Testis (tissue), 3 donors: Measurements from ENCODE around the gene KLF13. TPM values are rescaled to one million over a fixed set of nuclear protein-coding genes. Genes with fewer than 3 reads are reported as not detected.
A peak's percentile ranks its signal among the peaks of the same experiment; 100 is the strongest.

ENCODE experiments used
- DNase-seq: peaks from one replicate; pipeline ENCODE4 v3.0.0-alpha.2; 2019
- H3K27ac ChIP-seq, 2 donors: fragments of 200-600 bp; sonication (generic); one replicate each; pipeline ENCODE4 v1.5.1; 2019
- H3K27me3 ChIP-seq: fragments of 200-600 bp; sonication (generic); one replicate; pipeline ENCODE4 v1.5.1; 2019
- H3K36me3 ChIP-seq: fragments of 200-600 bp; sonication (generic); one replicate; pipeline ENCODE4 v1.5.1; 2017; ENCODE audit warnings: low read depth; ENCODE audit errors: missing control alignments
- H3K4me1 ChIP-seq: fragments of 200-600 bp; sonication (generic); one replicate; pipeline ENCODE4 v1.5.1; 2019
- H3K4me3 ChIP-seq, 2 donors: fragments of 200-600 bp; sonication (generic); one replicate each; pipeline ENCODE4 v1.5.1; 2017 to 2019
- H3K9me3 ChIP-seq: fragments of 200-600 bp; sonication (generic); one replicate; pipeline ENCODE4 v1.5.1; 2017
- CTCF ChIP-seq, 3 experiments: fragments of 450-650 bp in 2 of 3; fragments of 200-600 bp in 1 of 3; sonication (generic) in 1 of 3; IDR thresholded peaks; one replicate each; pipeline ENCODE4 v1.5.1; 2016 to 2019; ENCODE audit warnings: antibody characterized with exemption in 3 of 3, mild to moderate bottlenecking in 2 of 3, moderate library complexity in 1 of 3
- POLR2A ChIP-seq: fragments of 450-650 bp; IDR thresholded peaks from one replicate; pipeline ENCODE4 v1.6.1; 2017; ENCODE audit warnings: antibody characterized with exemption, mild to moderate bottlenecking, moderate library complexity
- WGBS, 2 donors: methylation state at CpG; one replicate each; pipeline ENCODE4 v1.1.5; 2018; 5-methylcytosine and 5-hydroxymethylcytosine counted together
- intact Hi-C: fragments of 100-400 bp; cut with DNase I; formaldehyde crosslinking; loops from one replicate; pipeline ENCODE4 v1.15.1; 2023; ENCODE audit warnings: low total_unique reads
- polyA plus RNA-seq: library from polyadenylated mRNA; stranded (reverse); fragments of 350-450 nt; fragmentation: Illumina TruSeq; extraction: RNeasy Lipid Tissue Mini Kit (QIAGEN cat#74804); gene quantifications from one replicate; pipeline ENCODE4 v1.2.3, GENCODE V29; 2014; ENCODE audit warnings: low read depth, low replicate concordance; ENCODE audit not compliant: insufficient read depth
- total RNA-seq, 2 donors: library from RNA; depleted of rRNA; stranded (reverse); fragments of >200 nt; gene quantifications; one replicate each; pipeline ENCODE4 v1.2.3, GENCODE V29; 2016

The KLF13 gene
- total and polyA plus RNA-seq, 3 donors from 2014 or later: 41.9 to 61.7 (median 45.7) TPM

DNA sequence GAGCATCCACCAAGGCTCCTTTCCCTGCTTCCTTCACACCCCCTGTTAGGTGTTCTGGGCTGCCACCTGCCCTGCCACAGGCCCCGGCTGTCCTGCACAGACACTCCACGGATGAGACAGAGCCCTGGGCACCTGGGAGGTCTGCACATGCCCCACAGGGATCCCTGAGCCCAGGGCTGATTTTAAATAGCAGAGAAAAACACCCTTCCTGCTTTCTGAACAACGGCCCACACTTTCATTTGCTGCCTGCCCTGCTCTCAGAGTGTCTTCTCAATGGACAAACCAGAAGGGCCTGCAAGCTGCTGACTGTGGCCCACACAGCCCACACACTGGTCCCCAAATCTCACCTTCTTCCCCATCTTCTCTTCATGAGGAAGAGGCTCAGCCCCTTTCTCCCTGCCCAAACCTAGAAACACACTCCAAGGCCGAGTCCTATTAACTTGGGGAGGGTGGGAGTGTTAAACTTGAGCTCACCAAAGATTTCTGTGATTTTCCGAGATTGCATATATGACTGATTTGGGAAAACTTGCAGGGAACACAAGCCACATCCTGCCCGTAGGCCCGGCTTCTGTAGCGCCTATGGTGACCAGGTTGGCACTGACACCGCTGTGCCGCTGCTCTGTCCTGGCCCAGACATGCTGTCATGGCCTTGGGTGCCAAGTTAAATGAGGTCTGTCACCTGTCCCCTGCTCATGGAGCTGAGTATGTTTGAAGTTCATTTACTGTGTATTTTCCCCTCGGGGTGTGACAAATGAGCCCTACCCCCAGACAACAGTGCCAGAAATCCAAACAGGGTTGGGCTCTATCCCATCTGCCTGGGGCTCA is 47.2 kb upstream of the KLF13 start:
- Histone ChIP-seq H3K4me3 (no peak overlapping the region), H3K36me3 (no peaks in the 10 kb centered on the region), H3K9me3 (no peaks in the 10 kb centered on the region), H3K4me1 (no peaks in the 10 kb centered on the region), H3K27me3 (no peaks in the 10 kb centered on the region), H3K27ac (no peak overlapping the region)
- intact Hi-C loops: no loop called here
- TF ChIP-seq POLR2A (no peak), CTCF (IDR thresholded peaks at IDR 0.05) (no peak)
- DNase-seq: peak; percentile 19
- 69 to 75% methylated on average over 8 to 11 of the region's 11 CpGs for WGBS, 2 donors

GRCh38 chr15:31280046-31280830 is 46.4 kb upstream of the KLF13 start:
- Histone ChIP-seq H3K4me3 (no peak overlapping the region), H3K9me3 (no peaks in the 10 kb centered on the region), H3K27me3 (no peaks in the 10 kb centered on the region), H3K36me3 (no peaks in the 10 kb centered on the region), H3K4me1 (no peaks in the 10 kb centered on the region), H3K27ac (no peak overlapping the region)
- intact Hi-C loops: no loop called here
- TF ChIP-seq CTCF (IDR thresholded peaks at IDR 0.05) (no peak), POLR2A (no peak)
- DNase-seq: peak; percentile 92
- WGBS, 2 donors: 64 to 73% methylated on average over 12 to 16 of the region's 16 CpGs

DNA sequence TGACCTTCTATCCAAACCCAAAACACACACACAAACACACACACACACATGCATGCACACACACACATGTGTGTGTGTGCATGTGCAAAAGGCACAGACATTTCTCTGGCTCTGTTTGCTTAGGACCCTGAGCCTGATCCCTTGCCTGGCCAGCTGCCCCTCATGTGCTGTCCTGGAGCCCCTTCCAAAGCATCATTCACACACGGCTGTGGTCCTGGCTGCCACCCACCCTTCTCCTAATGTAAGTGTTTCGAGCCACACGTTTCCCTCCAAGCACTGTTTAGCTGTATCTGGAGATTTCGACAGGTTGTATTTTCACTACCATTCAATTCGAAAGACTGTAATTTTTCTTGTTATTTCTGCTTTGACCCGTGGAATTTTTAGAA is 45.8 kb upstream of the KLF13 start:
- no peaks in the 10 kb centered on the region for H3K27me3 ChIP-seq
- intact Hi-C loops: no loop called here
- H3K36me3 ChIP-seq: no peaks in the 10 kb centered on the region
- H3K27ac ChIP-seq: no peak overlapping the region
- 71 to 76% methylated on average over 6 of the region's 6 CpGs for WGBS, 2 donors
- DNase-seq: peak; percentile 12
- no peak overlapping the region for H3K4me3 ChIP-seq
- no peaks in the 10 kb centered on the region for H3K9me3 ChIP-seq
- TF ChIP-seq POLR2A (no peak), CTCF (IDR thresholded peaks at IDR 0.05) (no peak)
- no peaks in the 10 kb centered on the region for H3K4me1 ChIP-seq

- no peaks in the 10 kb centered on the region for H3K36me3 ChIP-seq
- no peak overlapping the region for H3K4me3 ChIP-seq
- H3K27ac ChIP-seq: no peak overlapping the region
- no peak for DNase-seq
- intact Hi-C loops: no loop called here
- H3K4me1 ChIP-seq: no peaks in the 10 kb centered on the region
- H3K27me3 ChIP-seq: no peaks in the 10 kb centered on the region
- H3K9me3 ChIP-seq: no peaks in the 10 kb centered on the region
- WGBS, 2 donors: 87 to 92% methylated on average over 4 of the region's 4 CpGs
- TF ChIP-seq POLR2A (no peak), CTCF (IDR thresholded peaks at IDR 0.05) (no peak)
Observed at GRCh38 chr15:31283043-31283442, 43.6 kb upstream of the KLF13 start.
